Measurements from ENCODE around the gene SHC1.

The SHC1 gene

GRCh38 chr1:154954541-154954940, 16.0 kb downstream of the SHC1 start:
- no peak for DNase-seq

- peak; percentile 83 for DNase-seq
These were observed 16.9 kb downstream of the SHC1 start for GRCh38 chr1:154953611-154954038.

DNA sequence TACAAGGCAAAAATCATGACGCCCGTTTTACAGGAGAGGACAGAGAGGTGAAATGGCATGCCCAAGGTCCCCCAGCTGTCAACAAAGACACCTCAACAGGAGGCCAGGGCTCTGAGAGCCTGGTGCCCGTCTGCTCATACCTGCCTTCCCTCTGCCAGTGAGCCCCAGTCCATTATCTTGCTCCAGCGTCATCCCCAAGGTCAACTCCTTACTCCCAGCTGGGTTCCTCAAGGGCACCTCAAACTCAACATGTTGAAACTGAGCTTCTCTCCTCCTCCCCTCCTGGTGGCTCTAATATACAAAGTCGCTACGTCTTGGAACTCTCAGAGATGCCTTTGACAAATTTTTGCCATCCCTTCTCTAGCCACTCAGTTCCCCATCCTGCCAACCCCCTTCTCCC, 17.9 kb downstream of the SHC1 start:
- DNase-seq = no peak

DNA sequence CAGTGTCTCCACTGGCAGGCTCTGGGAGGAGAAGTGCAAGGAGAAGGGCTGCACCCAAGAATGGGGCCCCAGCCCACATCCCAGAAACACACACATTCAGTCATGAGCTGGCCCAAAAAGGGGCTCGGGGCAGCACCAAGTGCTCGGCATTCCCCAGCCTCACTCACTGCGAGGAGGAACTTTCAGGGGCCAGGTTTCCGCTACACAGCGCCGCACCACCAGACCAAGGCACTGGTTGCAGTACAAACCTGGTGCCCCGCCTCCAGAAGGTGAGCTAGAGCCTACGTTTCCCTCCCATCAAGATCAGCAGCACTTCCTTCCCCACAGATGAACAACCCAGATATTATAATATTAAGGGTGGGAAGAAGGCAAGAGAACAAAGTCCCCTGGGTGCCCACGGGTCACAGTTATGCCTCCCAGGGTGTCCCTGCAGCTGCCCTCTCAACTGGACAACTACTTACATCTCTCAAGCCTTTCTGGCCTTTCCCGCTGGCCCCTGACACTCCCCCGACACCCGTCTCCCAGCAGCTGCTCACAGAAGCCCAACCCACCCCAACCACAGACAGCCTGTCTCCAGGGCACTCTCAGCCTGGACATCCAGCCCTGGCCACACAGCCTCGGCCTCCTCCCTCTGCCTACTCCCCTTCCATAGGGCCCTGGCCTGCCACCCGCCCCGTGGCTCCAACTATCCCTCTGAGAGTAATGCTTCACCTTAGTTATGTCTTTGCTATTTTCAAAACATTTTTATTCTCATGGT, 18.5 kb downstream of the SHC1 start:
- DNase-seq = no peak

DNA sequence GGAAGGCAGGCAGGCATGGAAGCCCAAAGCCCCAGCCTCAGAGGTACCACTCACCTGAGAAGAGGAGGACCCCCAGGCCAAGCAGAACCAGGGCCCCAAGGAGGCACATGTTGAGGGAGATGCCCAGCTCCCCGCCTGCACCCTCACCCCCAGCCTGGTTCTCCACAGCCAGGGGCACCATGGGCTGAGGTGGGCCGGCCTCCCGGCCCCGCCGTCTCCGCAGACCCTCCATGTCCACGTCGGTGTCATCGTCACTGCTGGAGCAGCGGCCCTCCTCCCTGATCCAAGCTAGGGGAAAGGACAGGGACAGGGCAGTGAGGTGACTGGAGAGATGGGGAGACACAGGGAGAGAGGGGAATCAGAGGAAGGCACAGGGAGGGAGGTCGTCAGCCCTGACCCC, 22.5 kb downstream of the SHC1 start:
- DNase-seq = no peak

GRCh38 chr1:154945962-154946850, 24.3 kb downstream of the SHC1 start:
- no peak for DNase-seq

GRCh38 chr1:154945160-154945961, 25.2 kb downstream of the SHC1 start:
- no peak for DNase-seq

DNA sequence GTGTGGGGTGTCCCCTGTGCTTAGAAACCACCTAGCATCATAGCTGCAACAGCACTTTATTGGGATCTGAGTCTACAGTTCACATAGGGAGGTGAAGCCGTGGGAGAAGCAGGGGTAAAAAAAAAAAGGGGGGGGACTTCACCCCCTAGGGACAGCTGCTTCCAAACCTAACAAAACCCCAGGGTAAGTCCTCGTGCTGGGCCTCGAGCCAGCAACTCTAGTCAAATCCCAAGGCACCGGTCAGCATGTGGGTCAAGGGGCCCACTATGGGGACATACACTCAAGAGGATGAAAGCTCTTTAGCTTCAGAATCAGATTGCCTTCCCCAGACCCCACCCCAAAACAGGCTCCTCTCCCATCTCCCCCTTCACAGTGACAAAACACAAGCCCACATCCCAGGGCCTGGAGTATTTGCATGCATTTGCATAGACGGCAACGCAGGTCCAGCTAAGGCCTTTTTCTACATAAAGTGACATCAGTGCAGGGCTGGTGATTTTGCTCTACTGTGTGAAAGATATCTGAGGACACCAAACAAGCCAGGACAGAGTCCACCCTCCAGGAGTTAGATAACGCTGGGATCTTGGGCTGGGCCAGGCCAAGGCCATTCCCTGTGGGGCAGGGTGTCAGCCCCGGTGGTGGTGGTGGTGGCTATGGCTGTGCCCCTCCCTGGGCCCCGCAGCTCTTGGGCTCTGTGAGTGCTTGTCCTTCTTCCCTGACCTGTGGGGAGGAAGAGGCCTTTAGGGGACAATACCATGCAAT, 26.0 kb downstream of the SHC1 start:
- peak; percentile 37 for DNase-seq

DNA sequence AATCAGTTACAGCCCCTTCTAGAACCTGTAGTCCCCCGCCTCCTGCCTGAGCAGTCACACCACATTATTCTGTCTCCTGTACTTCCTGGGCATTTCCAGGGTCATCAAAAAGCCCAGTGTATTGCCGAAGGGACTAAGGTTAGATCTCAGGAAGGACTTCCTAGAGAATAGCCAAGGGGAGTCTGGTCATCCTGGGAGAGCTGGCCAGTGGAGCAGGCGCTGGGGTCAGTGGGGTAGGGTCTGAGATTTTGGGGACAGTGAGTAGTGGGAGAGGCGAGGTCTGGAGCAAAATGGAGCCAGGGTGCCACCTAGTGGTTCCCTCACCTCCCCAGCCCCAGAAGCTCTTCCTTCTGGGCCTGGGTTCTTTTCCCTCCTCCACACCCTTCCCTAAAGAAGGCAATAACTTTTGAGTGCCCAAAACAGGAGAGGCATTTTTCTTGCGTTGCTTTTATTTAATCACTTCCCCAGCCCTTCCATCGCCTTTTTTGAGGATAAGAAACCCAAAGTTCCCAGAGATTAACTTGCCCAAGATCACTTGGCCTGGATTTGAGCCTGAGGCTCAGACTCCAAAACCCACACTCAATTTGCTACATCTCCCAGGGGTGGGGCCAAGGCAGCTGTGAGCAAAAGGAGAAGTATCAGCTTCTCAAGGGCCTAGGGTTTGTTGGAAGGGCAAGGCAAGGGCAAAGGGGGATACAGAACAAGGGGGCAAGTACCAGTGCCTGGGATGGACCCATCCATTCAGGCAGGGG, 26.7 kb downstream of the SHC1 start:
- DNase-seq = peak; percentile 81

DNA sequence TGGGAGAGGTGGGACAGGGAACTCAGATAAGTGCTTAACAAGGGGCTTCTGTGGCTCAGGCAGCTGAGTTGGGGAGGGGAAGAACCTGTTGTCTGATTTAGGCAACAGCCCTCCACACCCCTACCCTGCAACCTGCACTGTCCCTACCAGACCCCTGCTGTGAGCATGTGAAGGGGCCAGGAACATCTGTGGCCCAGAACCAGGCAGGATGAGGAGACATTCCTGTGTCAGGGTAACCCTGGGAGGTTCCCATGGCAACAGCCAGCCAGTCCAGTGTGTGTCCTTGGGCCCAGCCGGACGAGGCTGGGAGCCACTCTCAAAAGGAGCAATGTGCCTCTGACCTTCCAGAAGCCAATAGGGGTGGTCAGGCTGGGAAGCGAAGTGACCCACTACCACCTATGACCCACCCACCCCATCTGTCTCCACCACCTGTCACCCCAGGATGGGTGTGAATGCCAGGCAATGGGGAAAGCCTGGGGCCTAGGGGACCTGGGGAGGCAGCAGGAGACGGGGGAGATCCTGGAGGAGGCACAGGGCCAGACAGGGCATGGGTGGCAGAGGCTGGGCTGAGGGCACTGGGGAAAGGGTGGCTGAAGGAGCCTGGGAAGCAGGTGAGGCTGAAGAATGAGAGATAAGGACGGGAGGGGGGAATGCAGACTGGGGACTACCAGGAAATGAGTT, 29.1 kb downstream of the SHC1 start:
- no peak for DNase-seq

DNA sequence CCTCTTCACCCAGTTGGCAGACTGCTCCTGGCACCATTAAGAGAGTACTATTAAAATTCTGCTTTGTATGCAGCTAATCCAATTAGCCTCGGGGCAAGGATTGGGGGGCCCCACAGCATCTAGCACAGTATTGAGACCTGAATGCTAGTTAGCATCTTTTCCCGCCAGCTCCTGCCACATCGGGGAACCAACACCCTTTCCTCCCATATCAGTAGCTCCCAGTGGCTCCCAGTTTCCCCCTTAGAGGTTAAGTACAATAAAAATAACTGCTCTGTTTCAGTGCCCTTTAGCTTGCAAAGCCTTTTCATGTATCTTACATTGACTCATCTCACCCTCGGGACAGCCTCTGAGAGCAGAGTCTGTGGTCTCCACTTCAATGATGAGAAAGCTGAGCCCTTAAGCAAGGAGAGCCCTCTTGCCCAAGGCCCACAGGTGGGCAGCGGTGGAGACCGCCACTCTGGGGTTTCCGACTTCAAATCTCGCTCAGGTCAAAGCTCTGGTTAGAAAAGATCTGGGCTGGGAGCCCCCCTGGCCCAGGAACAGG, 29.8 kb downstream of the SHC1 start:
- DNase-seq = no peak

DNA sequence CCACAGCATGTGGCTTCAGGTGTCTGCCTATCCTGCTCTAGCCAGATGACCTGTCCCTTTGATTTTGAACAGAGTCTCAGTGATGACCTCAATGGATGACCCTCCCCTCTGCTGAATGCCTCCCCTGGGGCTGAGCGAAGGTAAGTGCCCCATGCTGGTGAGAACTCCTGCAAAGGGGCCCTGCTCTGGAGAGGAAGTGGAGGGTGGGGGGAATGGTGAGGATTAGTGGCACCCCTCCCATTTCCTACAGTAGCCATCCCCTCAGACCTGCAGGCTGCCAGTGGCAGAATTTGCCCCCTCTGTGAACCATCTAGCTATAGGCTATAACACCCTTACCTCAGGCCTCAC, 30.4 kb downstream of the SHC1 start:
- DNase-seq = no peak

DNA sequence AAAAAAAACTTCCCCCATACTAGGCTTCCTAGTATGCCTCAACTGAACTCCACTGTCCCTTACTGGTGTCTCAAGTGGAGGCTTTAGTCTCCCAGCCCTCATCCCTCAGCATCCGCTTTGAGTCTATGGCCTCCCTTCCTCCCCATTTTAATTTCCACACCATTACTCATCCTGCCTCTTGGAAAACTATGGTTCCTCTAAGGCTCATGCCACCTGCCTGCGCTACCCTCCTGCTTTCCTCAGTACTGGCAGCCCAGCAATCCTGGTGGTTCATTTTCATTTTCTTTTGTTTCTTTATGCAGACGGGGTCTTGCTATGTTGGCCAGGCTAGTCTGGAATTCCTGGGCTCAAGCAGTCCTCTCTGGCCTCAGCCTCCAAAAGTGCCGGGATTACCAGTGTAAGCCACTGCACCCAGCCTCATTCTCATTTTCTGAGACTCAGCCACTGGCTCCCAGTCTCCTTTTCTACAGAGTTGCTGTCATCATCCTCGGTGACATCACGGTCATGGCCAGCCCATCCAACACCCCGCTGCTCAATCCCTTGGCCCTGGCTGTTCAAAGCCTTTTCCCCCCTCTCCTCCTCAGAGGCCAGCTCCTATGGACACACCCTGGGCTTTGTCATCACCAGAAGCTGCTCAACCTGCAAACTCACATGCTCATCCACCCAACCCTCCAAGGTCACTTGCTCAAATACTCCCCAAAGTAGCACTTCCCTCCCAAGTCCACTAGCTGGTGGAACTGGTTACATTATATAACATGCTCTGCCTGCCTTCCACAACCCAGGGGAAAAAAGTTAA, 31.7 kb downstream of the SHC1 start:
- peak; percentile 38 for DNase-seq

DNA sequence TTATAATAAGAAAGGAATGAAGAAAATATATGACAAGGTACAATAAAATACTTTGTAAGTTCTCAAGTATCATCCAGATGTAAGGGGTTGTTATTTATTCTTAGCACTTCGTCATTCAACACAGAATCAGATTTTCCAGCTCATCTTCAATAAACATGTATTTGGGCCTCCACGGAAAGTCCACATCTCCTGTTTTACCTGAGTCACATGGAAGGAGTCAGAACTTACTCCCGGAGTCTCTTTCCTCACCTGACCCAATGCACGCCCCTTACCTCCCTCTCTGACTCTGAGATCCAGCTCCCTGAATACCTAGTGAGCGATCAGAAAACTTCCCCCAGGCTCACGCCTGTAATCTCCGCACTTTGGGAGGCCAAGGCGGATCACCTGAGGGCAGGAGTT, 32.6 kb downstream of the SHC1 start:
- no peak for DNase-seq

GRCh38 chr1:154937085-154937987, 33.2 kb downstream of the SHC1 start:
- DNase-seq = peak; percentile 97

DNA sequence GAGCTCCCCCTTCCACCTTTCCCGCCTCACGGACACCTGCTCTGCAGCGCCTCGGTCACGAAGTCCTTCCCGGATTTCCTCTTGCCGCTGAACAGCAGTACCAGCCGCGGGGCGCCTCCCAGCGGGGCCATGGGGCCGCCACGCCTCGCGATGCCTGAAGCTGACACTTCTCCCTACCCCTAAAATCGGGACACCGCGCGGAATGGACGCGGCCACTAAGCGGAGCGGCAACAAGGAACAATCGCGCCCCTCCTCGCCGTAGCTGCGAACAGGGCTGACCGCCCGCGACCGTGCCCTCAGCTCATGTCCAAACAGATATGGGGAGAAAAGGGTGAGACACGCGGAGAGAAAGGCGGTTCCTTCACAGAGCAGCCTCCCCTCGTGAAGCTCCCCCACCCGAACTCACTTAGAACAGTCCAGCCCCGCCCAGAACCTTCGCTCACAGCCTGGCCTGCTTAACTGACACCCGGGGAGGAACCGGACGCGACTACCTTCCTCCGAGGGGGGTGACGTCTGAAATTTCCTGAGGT, 33.9 kb downstream of the SHC1 start, which contains the start of gene PMVK:
Gene PMVK, minus strand, starts transcription at position 165 of the 530 bp plus-strand sequence. Its CDS starts 34 bp downstream, at position 131.
- peak; percentile 99 for DNase-seq

DNA sequence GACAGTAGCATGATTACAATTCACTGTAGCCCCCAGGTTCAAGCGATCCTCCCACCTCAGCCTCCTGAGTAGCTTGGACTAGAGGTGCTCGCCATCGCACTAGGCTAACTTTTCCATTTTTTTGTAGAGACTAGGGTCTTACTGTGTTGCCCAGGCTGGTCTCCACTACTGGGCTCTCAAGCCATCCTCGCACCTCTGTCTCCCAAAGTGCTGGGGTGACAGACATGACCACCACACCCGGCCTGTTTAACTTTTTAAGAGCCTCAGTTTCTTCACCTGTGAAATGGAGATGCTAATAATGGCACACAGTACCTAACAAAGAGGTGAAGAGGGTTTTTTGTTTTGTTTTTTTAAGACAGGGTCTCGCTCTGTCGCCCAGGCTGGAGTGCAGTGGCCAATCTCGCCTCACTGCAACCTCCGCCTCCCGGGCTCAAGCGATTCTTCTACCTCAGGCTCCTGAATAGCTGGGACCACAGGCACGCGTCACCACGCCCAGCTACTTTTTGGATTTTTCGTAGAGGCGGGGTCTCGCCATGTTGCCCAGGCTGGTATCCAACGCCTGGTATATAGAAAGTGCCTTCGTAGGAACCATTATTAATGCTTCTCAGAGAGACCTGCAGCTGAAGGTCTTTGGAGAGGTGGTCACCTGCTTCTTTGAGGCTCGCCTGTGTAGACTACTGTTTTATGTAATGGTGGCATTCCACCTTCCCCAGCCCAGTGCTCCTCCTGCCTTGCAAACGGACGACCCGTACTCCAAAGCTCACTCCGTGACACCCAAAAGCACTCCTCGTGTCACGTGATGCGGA, 34.6 kb downstream of the SHC1 start:
- no peak for DNase-seq

Data from RPMI8226 (cell line).